Stimulated activated CD8-positive, alpha-beta memory T cell treated with anti-CD3 and anti-CD28 coated beads, Interleukin-4, amount 100 ng/mL, for 24 hours (primary cell): ENCODE measurements around the gene PSMB7.

Experiments used
- DNase-seq: peaks from one replicate; pipeline ENCODE4 v3.0.0-alpha.2; 2020; ENCODE audit warnings: low read depth

PSMB7 gene

GRCh38 chr9:124345063-124345462 lies 70.2 kb downstream of the PSMB7 start:
- DNase-seq: no peak

GRCh38 chr9:124344291-124345050 lies 70.8 kb downstream of the PSMB7 start:
- no peak for DNase-seq

DNA sequence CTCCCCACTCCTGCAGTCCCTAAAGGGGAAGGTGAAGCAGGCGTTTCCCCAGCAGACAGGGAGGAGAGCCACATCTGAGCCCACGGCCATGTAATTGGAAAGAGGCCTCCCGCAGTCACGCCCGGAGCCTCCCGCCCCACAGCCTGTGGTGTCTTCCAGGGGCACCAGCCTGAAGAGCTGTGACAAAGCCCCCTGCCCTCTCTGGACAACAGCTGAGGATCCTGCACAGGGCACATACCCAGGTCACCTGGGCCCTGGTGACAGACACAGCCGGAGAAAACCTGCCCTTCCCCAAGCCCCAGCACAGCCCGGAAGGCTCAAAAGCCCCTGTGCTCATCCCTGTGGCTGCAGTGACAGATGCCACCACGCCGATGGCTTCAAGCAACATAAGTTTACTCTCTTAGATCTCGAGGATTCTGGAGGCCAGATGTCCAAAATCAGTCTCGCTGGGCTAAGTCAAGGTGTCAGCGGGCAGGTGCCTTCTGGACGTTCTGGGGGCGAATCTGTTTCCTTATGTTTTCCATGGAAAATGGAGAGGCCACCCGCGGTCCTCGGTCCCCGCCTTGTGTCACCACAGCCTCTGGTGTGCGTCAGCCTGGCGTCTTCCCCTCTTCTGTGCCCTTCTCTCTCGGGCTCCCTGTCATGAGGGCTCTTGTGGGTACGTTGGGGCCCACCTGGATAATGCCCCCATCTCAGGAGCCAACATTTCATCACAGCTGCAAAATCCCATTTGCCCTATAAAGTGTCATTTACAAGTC lies 71.5 kb downstream of the PSMB7 start:
- no peak for DNase-seq

- DNase-seq: no peak
These were observed 72.3 kb downstream of the PSMB7 start for GRCh38 chr9:124342776-124343485.

- DNase-seq: no peak
These were observed 72.9 kb downstream of the PSMB7 start for GRCh38 chr9:124342402-124342775.

DNA sequence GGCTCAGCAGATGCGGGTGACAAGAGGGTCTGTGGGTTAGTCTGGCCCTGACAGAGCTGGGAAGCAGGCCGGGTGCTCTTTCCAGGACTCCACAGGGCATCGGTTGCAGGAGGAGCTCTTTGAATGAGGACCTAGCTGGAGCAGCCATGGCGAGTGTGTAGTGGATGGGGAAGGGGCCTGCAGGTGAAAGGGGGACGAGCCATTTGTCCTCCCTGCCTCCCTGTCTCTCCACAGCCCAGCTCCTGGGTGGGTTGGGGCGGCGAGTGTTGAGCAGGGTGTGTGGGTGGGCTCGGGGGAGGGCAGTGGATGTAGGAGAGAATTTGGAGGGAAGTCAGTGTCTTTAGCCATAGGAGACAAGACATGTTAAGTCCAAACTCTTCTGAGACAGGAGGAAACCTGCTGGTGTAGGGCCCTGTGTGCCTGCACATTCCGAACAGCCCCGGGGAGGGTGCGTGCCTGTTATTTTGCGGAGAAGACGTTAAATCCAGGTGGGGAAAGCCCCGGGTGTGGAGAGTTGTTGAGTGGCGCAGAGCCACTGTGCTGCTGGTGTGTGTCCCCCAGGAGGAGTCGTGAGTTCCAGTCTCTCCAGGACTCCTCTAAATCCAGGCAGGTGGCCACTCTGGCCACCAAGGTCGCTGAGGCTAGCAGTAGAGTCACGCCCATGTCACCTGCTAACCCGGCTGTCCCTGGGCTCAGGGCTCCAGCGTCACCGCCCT lies 73.6 kb downstream of the PSMB7 start:
- no peak for DNase-seq

GRCh38 chr9:124340219-124341069 lies 74.8 kb downstream of the PSMB7 start:
- DNase-seq: no peak

DNA sequence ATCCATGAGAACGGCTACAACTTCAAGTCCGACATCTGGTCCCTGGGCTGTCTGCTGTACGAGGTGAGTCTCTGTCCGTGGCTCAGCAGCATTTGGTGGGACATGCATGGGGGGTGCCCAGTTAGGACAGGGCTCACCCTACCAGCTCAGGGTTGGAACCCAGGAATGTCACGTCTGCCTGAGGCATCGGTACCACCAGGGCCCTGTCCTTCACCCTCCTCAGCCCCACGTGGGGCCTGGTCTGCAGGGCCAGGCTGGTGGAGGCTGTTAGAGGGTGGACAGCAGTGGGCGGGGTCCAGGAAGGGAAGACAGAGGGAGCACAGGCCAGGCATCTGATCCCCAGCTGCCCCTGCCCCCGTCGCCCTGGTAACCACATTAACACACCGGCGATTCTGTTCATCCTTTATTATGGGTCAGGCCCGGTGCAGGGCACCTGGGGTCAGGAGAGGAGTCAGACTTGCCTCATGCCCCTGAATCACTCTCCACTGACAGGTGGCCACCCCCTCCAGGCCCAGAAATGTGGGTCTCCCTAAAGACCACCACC lies 75.6 kb downstream of the PSMB7 start:
- no peak for DNase-seq

DNA sequence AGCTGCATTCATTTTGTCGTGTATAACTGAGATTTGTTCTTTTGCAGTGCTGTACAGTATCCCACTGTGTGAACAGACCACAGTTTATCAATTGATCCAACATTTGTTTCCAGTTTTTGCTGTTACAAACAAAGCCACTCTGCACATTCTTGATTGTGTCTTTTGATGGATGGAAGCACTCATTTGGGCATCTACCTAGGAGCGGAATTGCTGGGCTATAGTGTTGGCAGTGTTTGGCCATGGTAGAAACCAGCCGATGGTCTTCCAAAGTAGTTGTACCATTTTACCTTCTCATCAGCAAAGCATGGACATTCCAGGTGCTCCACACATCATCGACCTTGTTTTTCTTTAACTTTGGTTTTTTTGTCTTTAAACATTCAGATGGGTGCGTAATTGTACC lies 77.7 kb downstream of the PSMB7 start:
- no peak for DNase-seq

- DNase-seq: no peak
These were observed 79.9 kb downstream of the PSMB7 start for GRCh38 chr9:124335320-124335707.

DNA sequence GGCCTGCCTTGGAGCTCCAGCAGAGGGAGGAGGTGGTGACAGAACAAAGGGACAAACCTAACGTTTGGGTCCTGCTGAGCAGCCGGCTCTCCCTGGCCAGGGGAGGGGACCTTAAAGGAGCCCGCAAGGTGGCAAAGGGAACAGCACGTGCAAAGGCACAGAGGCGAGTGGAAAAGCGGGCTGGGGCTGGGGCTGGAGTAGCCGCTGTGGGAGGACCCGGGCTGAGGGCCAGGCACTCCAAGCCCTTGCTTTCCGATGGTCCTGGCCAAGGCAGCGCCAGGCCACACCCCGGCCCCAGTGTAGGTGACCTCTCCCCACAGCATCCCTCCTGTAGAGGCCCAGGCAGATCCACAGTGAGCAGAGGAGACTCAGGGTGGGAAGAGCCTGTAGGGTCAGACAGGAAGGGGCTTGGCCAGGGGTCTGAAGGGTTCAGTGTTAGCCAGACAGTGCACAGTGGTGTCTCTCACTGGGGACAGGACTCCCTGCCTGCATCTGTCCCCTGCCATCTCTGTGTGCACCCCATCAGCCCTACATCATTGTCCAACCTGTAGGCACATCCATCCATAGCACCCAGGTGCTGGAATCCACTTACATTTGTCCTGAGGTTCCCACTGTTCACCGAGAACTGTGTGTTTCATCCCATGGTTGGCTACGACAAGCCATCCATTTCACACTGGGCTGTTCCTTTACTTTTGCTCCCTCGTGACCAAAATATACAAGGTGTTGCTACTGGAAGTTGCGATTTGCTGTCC lies 80.5 kb downstream of the PSMB7 start:
- no peak for DNase-seq

DNA sequence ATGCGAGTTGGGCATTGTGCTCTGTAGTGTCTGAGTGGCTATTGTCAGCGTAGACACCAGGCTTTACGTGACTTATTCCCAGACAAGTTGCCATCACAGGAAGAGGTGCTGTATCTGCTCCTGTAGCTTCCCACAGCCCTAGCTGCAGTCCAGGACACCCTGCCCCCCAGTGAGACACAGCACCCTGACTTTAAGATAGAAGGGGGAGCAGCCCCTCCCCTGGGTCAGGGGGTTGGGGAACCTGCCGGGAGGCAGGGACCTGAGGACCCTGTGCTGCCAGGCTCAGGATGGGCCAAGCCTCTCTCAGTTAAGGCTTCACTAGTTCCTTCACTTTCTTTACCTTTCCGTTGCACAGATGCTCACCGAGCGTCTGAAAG lies 82.1 kb downstream of the PSMB7 start:
- no peak for DNase-seq

DNA sequence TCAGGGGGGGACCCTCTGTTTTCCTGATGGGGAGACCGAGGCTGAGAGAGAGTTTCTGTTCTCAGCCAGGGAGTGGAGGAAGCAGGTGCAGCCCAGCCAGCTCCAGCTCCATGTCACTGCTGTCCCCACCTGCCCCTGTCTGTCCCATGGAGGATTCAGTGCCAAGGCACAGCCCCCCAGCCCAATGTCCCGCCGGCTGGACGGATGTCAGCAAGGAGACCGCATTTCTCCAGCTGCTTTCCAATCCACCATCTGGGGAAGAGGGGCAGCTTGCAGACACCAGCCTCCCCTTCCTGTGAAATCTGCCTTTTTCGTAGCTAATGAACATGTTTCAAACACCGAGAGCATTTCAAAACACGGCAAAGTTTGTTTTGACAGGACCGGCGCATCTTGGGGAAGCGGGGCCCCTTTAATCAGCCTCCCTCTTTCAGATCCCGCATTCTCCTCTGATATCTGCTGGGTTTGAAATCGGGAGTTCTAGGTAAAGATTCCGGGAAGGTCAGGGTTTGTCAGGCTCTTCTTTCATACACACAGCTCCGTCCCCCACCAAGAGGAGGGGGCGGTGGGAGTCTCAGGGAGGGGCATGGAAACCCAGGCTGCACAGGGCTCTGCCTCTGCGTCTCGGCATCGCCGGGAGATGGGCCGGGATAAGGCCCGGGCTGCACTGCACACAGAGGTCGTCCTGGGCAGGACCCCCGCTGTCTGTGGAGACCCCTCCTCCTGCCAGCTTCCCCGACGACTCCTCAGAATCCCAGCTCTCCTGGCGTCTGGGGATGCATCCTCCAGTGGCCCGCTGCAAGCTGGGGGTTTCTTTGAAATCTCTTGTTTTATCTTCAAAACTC lies 82.7 kb downstream of the PSMB7 start:
- DNase-seq: no peak

DNA sequence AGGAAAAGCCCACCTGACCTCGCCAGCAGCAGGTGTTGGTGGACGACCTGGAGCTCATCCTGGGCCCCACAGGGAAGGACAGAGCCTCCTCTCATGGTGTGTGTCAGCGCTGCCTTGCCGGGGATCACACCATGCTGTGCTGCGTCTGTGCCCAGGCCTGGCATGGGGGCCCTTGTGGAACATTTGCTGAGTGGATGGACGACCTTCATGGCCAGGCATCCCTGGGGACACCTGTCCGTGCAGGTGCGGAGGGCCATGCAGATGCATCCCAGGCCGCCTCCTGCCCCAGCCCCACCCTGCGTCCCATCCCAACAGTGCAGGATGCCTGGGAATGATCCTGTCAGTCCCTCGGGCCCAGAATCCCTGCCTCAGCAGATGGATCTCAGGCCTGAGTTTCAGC lies 83.7 kb downstream of the PSMB7 start:
- DNase-seq: no peak

DNA sequence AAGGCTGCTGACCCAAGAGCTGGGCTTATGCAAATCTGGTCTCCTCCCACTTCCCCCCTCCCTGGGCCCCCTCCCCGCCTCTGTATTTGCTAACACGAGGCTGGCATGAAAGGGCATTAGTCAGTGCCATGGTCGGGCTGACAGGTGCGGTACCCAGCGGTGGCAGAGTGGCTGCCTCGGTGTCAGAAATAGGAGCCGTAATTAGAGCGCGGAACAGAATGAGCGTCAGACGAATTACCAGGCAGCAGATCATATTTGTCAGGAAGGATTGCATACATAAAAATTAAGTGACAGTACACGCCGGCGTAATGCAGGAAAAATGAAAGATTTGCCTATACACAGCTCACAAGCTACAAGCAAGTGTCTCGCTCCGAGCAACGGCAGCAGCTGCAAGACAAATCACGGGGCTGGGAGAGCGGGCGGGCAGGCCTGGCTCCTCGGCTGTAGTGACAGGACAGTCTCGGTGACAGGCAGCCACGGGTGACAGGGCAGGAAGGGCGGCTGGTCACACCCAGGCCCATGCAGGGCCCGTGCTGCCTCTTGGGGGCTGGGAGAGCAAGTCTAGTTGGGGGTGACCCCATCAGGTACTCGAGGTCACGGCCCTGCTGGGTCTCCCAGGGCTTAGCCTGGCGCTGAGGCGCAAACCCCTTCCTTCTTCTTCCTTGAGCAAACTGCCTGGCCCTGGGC lies 85.1 kb downstream of the PSMB7 start:
- no peak for DNase-seq

DNA sequence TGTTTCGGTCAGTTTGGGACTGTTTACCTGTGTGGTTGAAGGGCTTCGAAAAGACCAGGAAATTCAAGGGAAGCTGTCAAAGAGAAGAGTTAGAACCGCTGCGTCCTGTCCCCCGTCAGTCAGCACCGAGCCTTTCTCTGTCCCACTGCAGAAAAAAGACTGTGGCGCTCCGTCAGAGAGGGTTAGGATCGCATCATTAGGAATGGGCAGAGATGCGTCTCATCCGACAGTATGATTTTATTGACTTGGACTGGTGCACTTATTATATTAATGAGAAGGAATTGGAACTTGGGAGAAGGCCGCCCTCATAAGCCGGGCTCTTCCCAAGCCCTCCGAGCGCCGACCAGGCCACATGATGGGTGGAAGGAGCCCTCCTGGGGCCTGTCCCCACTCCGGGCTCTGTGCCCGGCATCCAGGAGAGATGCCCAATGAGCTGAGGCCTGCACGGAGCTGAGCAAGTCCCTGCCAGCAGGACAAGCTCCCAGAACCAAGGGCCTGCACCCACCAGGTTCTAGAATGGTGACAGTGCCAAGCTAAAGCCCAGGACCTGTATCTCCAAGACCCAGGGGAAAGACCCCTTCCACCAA lies 85.9 kb downstream of the PSMB7 start:
- DNase-seq: no peak

DNA sequence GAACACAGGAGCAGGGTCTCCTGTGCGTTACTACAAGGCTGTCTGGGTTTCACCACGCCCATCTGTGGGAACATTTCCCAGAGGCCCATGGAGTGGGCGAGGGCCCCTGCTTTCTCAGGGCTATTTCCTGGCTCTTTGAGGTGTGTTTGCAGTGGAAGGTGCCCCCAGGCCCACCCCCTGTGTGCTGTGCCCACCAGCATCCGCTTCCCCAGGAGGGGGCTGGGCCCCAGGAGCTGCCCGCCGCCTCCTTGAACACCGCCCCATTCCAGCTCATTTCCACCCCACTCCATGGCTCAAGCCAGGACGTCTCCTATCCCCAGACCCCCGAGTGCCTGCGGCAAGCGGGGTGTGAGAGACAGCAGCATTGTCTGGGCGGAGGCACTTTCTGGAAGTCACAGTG lies 87.0 kb downstream of the PSMB7 start:
- DNase-seq: no peak

DNA sequence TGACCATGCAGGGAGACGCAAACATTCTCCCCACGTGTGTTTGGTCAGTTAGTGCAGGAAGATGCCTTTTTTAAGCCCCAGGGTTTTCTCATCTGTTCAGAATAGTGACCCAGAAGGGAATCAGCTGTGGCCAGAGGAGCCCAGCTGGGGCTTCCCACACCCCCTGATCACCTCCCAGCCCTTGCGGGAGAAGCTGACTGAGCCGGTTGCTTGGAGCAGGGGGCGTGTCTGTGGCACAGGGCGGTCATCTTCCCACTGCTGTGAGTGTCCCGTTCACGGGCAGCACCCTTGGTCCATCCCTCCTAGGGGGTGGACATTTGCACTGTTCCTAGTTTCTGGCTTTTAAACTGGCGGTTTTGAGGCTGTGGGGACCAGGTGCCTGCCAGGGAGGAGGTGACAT lies 87.8 kb downstream of the PSMB7 start:
- no peak for DNase-seq

DNA sequence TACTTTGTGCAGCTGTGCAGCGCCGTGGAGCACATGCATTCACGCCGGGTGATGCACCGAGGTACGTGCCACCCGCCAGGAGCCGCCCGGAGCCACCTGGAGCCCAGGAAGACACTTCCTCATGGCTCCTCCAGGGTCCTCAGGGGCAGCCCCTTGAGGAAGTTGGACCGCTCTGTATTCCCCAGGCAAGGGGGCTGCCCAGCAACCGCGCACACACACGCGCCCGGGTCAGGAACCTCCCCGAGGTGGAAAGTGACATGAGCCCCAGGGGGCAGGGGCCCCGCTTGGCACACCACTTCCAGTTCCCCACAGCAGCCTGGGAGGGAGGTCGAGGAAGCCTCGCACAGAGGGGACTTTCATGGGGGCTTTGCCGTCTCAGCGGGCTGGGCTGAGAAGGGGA lies 88.9 kb downstream of the PSMB7 start:
- DNase-seq: no peak
